ENCODE results near the gene TCF7L2.

Gene TCF7L2

GRCh38 chr10:113125612-113126011 is 175.6 kb downstream of the TCF7L2 start:
- Histone ChIP-seq H3K27me3 (peaks cover 44% of the 10 kb centered on the region), H3K36me3 (no peaks in the 10 kb centered on the region), H3K4me1 (ENCODE audit: control insufficient read depth in 1 of 2, insufficient read depth in 1 of 2, low read depth in 1 of 2, low read length in 1 of 2) (peaks cover 12 to 22% of the 10 kb centered on the region in 2 experiments), H3K27ac (no peak overlapping the region), H3K9me3 (no peaks in the 10 kb centered on the region), H3K4me3 (ENCODE audit: low read depth in 1 of 2, low read length in 1 of 2) (no peak overlapping the region)
- TF ChIP-seq CTCF (IDR thresholded peaks at IDR 0.05) = no peak

GRCh38 chr10:113126229-113127201 is 176.5 kb downstream of the TCF7L2 start:
- no peak for TF ChIP-seq CTCF (IDR thresholded peaks at IDR 0.05)
- Histone ChIP-seq H3K27me3 (peaks cover 44% of the 10 kb centered on the region), H3K4me1 (ENCODE audit: control insufficient read depth in 1 of 2, insufficient read depth in 1 of 2, low read depth in 1 of 2, low read length in 1 of 2) (peaks cover 6 to 21% of the 10 kb centered on the region in 2 experiments), H3K27ac (no peak overlapping the region), H3K9me3 (no peaks in the 10 kb centered on the region), H3K4me3 (ENCODE audit: low read depth in 1 of 2, low read length in 1 of 2) (no peak overlapping the region), H3K36me3 (no peaks in the 10 kb centered on the region)

GRCh38 chr10:113127261-113127900 is 177.3 kb downstream of the TCF7L2 start:
- H3K4me1 ChIP-seq (ENCODE audit: control insufficient read depth in 1 of 2, insufficient read depth in 1 of 2, low read depth in 1 of 2, low read length in 1 of 2) = peaks cover 9 to 19% of the 10 kb centered on the region in 2 experiments
- no peaks in the 10 kb centered on the region for H3K36me3 ChIP-seq
- H3K9me3 ChIP-seq = no peaks in the 10 kb centered on the region
- no peak overlapping the region for H3K4me3 ChIP-seq (ENCODE audit: low read depth in 1 of 2, low read length in 1 of 2)
- H3K27ac ChIP-seq = no peak overlapping the region
- no peak for TF ChIP-seq CTCF (IDR thresholded peaks at IDR 0.05)
- H3K27me3 ChIP-seq = peaks cover 44% of the 10 kb centered on the region

- H3K27me3 ChIP-seq = peaks cover 44% of the 10 kb centered on the region
- no peak overlapping the region for H3K27ac ChIP-seq
- no peaks in the 10 kb centered on the region for H3K36me3 ChIP-seq
- TF ChIP-seq CTCF (IDR thresholded peaks at IDR 0.05) = no peak
- no peak overlapping the region for H3K4me3 ChIP-seq (ENCODE audit: low read depth in 1 of 2, low read length in 1 of 2)
- H3K9me3 ChIP-seq = no peaks in the 10 kb centered on the region
- peaks cover 9 to 19% of the 10 kb centered on the region in 2 experiments for H3K4me1 ChIP-seq (ENCODE audit: control insufficient read depth in 1 of 2, insufficient read depth in 1 of 2, low read depth in 1 of 2, low read length in 1 of 2)
These were observed 177.8 kb downstream of the TCF7L2 start for GRCh38 chr10:113127901-113128283.

- H3K9me3 ChIP-seq = no peaks in the 10 kb centered on the region
- H3K4me1 ChIP-seq (ENCODE audit: control insufficient read depth in 1 of 2, insufficient read depth in 1 of 2, low read depth in 1 of 2, low read length in 1 of 2) = peaks cover 9 to 19% of the 10 kb centered on the region in 2 experiments
- no peaks in the 10 kb centered on the region for H3K36me3 ChIP-seq
- H3K27ac ChIP-seq = no peak overlapping the region
- H3K27me3 ChIP-seq = peaks cover 44% of the 10 kb centered on the region
- TF ChIP-seq CTCF (IDR thresholded peaks at IDR 0.05) = no peak
- H3K4me3 ChIP-seq (ENCODE audit: low read depth in 1 of 2, low read length in 1 of 2) = no peak overlapping the region
These were observed 178.5 kb downstream of the TCF7L2 start for GRCh38 chr10:113128450-113129070.

All from neutrophil (primary cell).